IMR-90 (cell line): ENCODE results near the gene HUNK.

Source experiments
- CEBPB ChIP-seq: IDR thresholded peaks from 2 replicates; pipeline ENCODE4 v1.6.1; 2012; ENCODE audit warnings: low read depth, low read length, improper control_type of control experiment
- CHD1 ChIP-seq: IDR thresholded peaks from 2 replicates; pipeline ENCODE4 v1.6.1; 2012; ENCODE audit warnings: low read depth, low read length, improper control_type of control experiment
- CTCF ChIP-seq: conservative IDR thresholded peaks from 2 replicates; pipeline ENCODE4 v1.5.1; 2012; ENCODE audit warnings: mild to moderate bottlenecking, low read depth, low read length, improper control_type of control experiment
- MXI1 ChIP-seq: IDR thresholded peaks from 2 replicates; pipeline ENCODE4 v1.6.1; 2012; ENCODE audit warnings: low read depth, mild to moderate bottlenecking, low read length, moderate library complexity, borderline replicate concordance
- NFE2L2 ChIP-seq: fragments of 150-350 bp; IDR thresholded peaks from 2 replicates; pipeline ENCODE4 v1.6.1; 2016; ENCODE audit warnings: low read depth, mild to moderate bottlenecking, low read length
- POLR2A ChIP-seq: IDR thresholded peaks from 2 replicates; pipeline ENCODE4 v1.6.1; 2012; ENCODE audit warnings: mild to moderate bottlenecking, low read depth, low read length
- RCOR1 ChIP-seq: IDR thresholded peaks from 2 replicates; pipeline ENCODE4 v1.6.1; 2012; ENCODE audit warnings: mild to moderate bottlenecking, low read length, improper control_type of control experiment; ENCODE audit not compliant: insufficient replicate concordance

- TF ChIP-seq CTCF (no peak), POLR2A (no peak), CEBPB (no peak), MXI1 (no peak), NFE2L2 (no peak), CHD1 (no peak), RCOR1 (no peak)
These were observed 758 bp upstream of the HUNK start for GRCh38 chr21:31872072-31872451.
